Measurements from ENCODE around the gene SDK2. TPM values are rescaled to one million over a fixed set of nuclear protein-coding genes. Genes with fewer than 3 reads are reported as not detected.

SDK2 gene
- total and polyA plus RNA-seq, 2 of the 8 experiments (the other 6 are each of a cell fraction or from before 2014, with no cell fraction given), result 3.9 to 4.1 TPM

DNA sequence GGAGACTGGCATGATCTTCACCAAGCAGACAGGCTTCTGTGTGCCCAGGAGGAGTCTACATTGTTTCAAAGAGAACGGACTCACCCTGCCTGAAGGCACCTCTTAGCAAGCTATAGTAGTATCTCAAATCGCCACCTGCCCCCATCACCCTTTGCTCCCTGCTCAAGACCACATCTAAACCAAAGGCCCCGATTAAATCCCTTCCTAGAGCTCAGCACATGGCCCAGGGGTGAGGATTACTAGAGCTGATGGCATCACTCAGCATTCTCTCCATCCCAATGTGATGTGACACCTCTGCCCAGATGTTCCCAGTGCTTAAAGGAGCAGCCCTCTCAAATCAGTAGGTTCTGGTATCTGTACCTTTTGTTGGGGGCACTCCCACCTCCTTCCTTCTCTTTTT, 324.5 kb downstream of the SDK2 start:
- Histone ChIP-seq H3K23me2 (ENCODE audit: low read depth, low read length) (no peaks in the 10 kb centered on the region), H3K27ac (ENCODE audit: low read depth, low read length) (no peak overlapping the region), H2BK5ac (ENCODE audit: low read depth, low read length) (no peak overlapping the region), H2BK15ac (ENCODE audit: low read length) (no peak overlapping the region), H4K5ac (ENCODE audit: insufficient read length, low read depth, low read length) (no peak overlapping the region), H2BK12ac (ENCODE audit: low read depth, low read length) (no peak overlapping the region), H3K4me2 (ENCODE audit: insufficient read depth in 1 of 2, low read depth in 2 of 2, low read length in 2 of 2) (no peak overlapping the region), H2BK120ac (replicated peaks; ENCODE audit: low read depth, low read length) (no peak overlapping the region), H3K79me1 (ENCODE audit: low read depth, low read length) (no peaks in the 10 kb centered on the region), H2AK5ac (ENCODE audit: low read depth, low read length) (no peak overlapping the region), H3K18ac (ENCODE audit: extremely low read depth, low read length) (no peak overlapping the region), H3K9ac (replicated peaks in 1 of 4; ENCODE audit: extremely low read depth in 1 of 4, low read depth in 3 of 4, low read length in 3 of 4) (no peak overlapping the region), H3K14ac (ENCODE audit: insufficient read length) (no peak overlapping the region), H3K27me3 (replicated peaks in 1 of 4; ENCODE audit: control insufficient read depth in 3 of 4, extremely low read depth in 1 of 4, insufficient read depth in 3 of 4, low read length in 3 of 4) (no peaks in the 10 kb centered on the region; a peak in 1 of 7 replicates), H2BK20ac (ENCODE audit: low read length) (no peak overlapping the region), H3K36me3 (ENCODE audit: control insufficient read depth in 2 of 4, insufficient read depth in 4 of 4, low read length in 3 of 4) (no peaks in the 10 kb centered on the region), H3K4me1 (replicated peaks in 1 of 4; ENCODE audit: control insufficient read depth in 3 of 4, insufficient read depth in 4 of 4, low read length in 3 of 4) (peaks cover 4 to 14% (median 9%) of the 10 kb centered on the region in 4 experiments), H3K23ac (ENCODE audit: insufficient read length) (no peak overlapping the region), H3K56ac (replicated peaks; ENCODE audit: insufficient read length, low read depth, low read length) (no peak overlapping the region), H3K9me3 (ENCODE audit: insufficient read depth in 2 of 2, low read depth in 1 of 2, low read length in 1 of 2) (no peaks in the 10 kb centered on the region), H4K20me1 (replicated peaks in 1 of 2; ENCODE audit: control insufficient read depth in 1 of 2, insufficient read depth in 2 of 2, low read length in 2 of 2) (no peaks in the 10 kb centered on the region), H3K79me2 (ENCODE audit: control insufficient read depth in 1 of 2, insufficient read depth in 2 of 2, low read length in 2 of 2) (no peaks in the 10 kb centered on the region), H2AFZ (ENCODE audit: low read length) (no peak overlapping the region), H4K8ac (ENCODE audit: extremely low read depth, insufficient read depth, low read length) (no peak overlapping the region), H3K4me3 (ENCODE audit: extremely low read depth in 1 of 4, insufficient read depth in 2 of 4, low read depth in 3 of 4, low read length in 4 of 4) (no peak overlapping the region), H3K4ac (replicated peaks; ENCODE audit: insufficient read length, low read depth, low read length) (no peak overlapping the region), H4K91ac (replicated peaks; ENCODE audit: insufficient read length, low read length) (no peak overlapping the region)
- ChIA-PET CTCF (ENCODE audit: partially characterized antibody) (interaction anchor here (0.8 to 4.2 kb wide), 7 partner anchors 9 to 64 kb away, joined by 3 to 26 read pairs (median 3); partner anchors contain the start of gene CDC42EP4), POLR2A (ENCODE audit: partially characterized antibody) (interaction anchor here (1.5 kb wide), 1 partner anchor 42 kb away, joined by 4 read pairs; no protein-coding TSS in a partner anchor)
- FAIRE-seq (no peak), DNase-seq (ENCODE audit: low read depth in 1 of 2, low spot score in 2 of 2) (no peak)
- WGBS, 2 experiments (ENCODE audit: extremely low coverage in 1 of 2, insufficient coverage in 1 of 2, insufficient read length in 1 of 2, insufficient replicate concordance in 2 of 2, low coverage in 1 of 2, low lambda C conversion rate in 2 of 2, missing lambda C conversion rate in 1 of 2), result 78% methylated on average over 3 of the region's 3 CpGs; no CpG with 5 or more reads in 1 of the 2 experiments
- TF ChIP-seq PHF8 (conservative IDR thresholded peaks at IDR 0.05; ENCODE audit: low read depth, low read length) (no peak), SAP30 (IDR thresholded peaks at IDR 0.05; ENCODE audit: insufficient read depth, insufficient replicate concordance, low read length) (no peak), SIX5 (IDR thresholded peaks at IDR 0.05; ENCODE audit: low read depth, low read length) (no peak), RFX5 (IDR thresholded peaks at IDR 0.05; ENCODE audit: borderline replicate concordance, low read depth, low read length) (no peak), TEAD4 (IDR thresholded peaks at IDR 0.05; ENCODE audit: low read depth, low read length) (no peak), GTF2F1 (IDR thresholded peaks at IDR 0.05; ENCODE audit: borderline replicate concordance, low read depth, low read length) (no peak), POLR2A (IDR thresholded peaks at IDR 0.05; ENCODE audit: control extremely low read depth in 1 of 2, low read depth in 2 of 2, low read length in 2 of 2) (no peak), GABPA (IDR thresholded peaks at IDR 0.05; ENCODE audit: borderline replicate concordance, insufficient read depth, low read length) (no peak), SP1 (IDR thresholded peaks at IDR 0.05; ENCODE audit: low read depth, low read length) (no peak), CTBP2 (IDR thresholded peaks at IDR 0.05; ENCODE audit: borderline replicate concordance, insufficient read depth, insufficient read length, low read length) (no peak), KDM5A (IDR thresholded peaks at IDR 0.05; ENCODE audit: low read length) (no peak), SUZ12 (IDR thresholded peaks at IDR 0.05; ENCODE audit: low read length) (no peak), CEBPB (IDR thresholded peaks at IDR 0.05; ENCODE audit: low read depth, low read length) (no peak), SIN3A (conservative IDR thresholded peaks at IDR 0.05 in 1 of 2, IDR thresholded peaks at IDR 0.05 in 1 of 2; ENCODE audit: low read depth in 1 of 2, low read length in 2 of 2) (no peak), CBX8 (IDR thresholded peaks at IDR 0.05; ENCODE audit: borderline replicate concordance, low read depth, low read length) (no peak)
